Hepatocyte (in vitro differentiated cells): Measurements from ENCODE around the gene ALX3.

ENCODE experiments used
- CTCF ChIP-seq: fragments of 200-600 bp; sonication (generic); IDR thresholded peaks from 2 replicates; pipeline ENCODE4 v1.5.1; 2016; ENCODE audit warnings: antibody characterized with exemption, mild to moderate bottlenecking; ENCODE audit not compliant: poor library complexity
- EZH2phosphoT487 ChIP-seq: fragments of 200-600 bp; sonication (generic); IDR thresholded peaks from one replicate; pipeline ENCODE4 v1.6.1; 2018; ENCODE audit warnings: antibody characterized with exemption, mild to moderate bottlenecking, low read depth, moderate library complexity; ENCODE audit not compliant: unreplicated experiment, severe bottlenecking

- no peak for TF ChIP-seq CTCF
- no peak for TF ChIP-seq EZH2phosphoT487
These were observed 16.5 kb upstream of the ALX3 start for GRCh38 chr1:110086961-110087360.
